Measurements from ENCODE around the gene C4orf51. TPM values are rescaled to one million over a fixed set of nuclear protein-coding genes. Genes with fewer than 3 reads are reported as not detected.

C4orf51 gene
- total and polyA plus RNA-seq, 2 donors (not counting 1 experiment from before 2014, with no cell fraction given) = not detected

DNA sequence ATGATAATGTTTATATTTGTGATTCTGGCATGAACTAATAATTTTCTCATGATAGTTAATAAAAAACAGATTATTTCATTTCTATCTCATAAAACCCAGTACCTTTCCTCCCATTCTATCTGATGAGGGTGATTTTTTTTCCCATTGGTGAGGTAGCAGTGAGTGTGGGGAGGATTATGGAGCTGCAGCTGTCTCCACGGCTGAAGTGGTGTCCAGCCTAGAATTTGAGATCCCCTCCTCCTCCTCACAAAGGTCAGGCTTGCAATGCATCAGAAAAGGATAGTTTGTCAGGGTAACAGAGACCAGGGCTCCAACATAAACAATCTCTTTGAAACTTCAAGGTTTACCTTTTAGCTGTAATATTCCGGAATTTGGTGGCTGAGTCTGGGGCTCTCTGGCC is 60.9 kb downstream of the C4orf51 start:
- H3K4me2 ChIP-seq (replicated peaks; ENCODE audit: low read depth, low read length, poor library complexity, severe bottlenecking) = no peak overlapping the region
- no peaks in the 10 kb centered on the region for H3K79me2 ChIP-seq (ENCODE audit: control insufficient read depth, insufficient read depth, low read length)
- H3K9me3 ChIP-seq (ENCODE audit: control extremely low read depth in 1 of 3, control insufficient read depth in 2 of 3, insufficient read depth in 1 of 3, low read length in 2 of 3) = peaks cover 0 to 3% (median 0%) of the 10 kb centered on the region in 3 donors
- no peak overlapping the region for H3K4me3 ChIP-seq (ENCODE audit: control extremely low read depth in 1 of 5, extremely low read depth in 1 of 5, insufficient read depth in 1 of 5, low read depth in 2 of 5, low read length in 4 of 5)
- Mint-ChIP-seq H3K4me1 (no peaks in the 10 kb centered on the region), H3K27ac (no peak overlapping the region), H3K9me3 (ENCODE audit: insufficient read depth) (no peaks in the 10 kb centered on the region), H3K4me3 (no peak overlapping the region), H3K27me3 (peaks cover 6% of the 10 kb centered on the region)
- TF ChIP-seq, protein P1, sequence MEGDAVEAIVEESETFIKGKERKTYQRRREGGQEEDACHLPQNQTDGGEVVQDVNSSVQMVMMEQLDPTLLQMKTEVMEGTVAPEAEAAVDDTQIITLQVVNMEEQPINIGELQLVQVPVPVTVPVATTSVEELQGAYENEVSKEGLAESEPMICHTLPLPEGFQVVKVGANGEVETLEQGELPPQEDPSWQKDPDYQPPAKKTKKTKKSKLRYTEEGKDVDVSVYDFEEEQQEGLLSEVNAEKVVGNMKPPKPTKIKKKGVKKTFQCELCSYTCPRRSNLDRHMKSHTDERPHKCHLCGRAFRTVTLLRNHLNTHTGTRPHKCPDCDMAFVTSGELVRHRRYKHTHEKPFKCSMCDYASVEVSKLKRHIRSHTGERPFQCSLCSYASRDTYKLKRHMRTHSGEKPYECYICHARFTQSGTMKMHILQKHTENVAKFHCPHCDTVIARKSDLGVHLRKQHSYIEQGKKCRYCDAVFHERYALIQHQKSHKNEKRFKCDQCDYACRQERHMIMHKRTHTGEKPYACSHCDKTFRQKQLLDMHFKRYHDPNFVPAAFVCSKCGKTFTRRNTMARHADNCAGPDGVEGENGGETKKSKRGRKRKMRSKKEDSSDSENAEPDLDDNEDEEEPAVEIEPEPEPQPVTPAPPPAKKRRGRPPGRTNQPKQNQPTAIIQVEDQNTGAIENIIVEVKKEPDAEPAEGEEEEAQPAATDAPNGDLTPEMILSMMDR (IDR thresholded peaks at IDR 0.05) = no peak
- TF ChIP-seq EZH2 (IDR thresholded peaks at IDR 0.05; ENCODE audit: borderline replicate concordance, insufficient read depth, low read depth, low read length, poor library complexity, severe bottlenecking) = no peak
- no peaks in the 10 kb centered on the region for H3K36me3 ChIP-seq (replicated peaks in 1 of 2; ENCODE audit: control extremely low read depth in 1 of 2, control insufficient read depth in 1 of 2, extremely low read depth in 1 of 2, insufficient read depth in 2 of 2, low read length in 1 of 2)
- no peaks in the 10 kb centered on the region for H3K4me1 ChIP-seq (ENCODE audit: control insufficient read depth in 2 of 2, insufficient read depth in 2 of 2, low read length in 2 of 2)
- peaks cover 0 to 3% (median 0%) of the 10 kb centered on the region in 4 experiments for H3K27me3 ChIP-seq (replicated peaks in 1 of 4; ENCODE audit: control extremely low read depth in 1 of 4, control insufficient read depth in 3 of 4, insufficient read depth in 4 of 4, low read length in 3 of 4)
- ChIA-PET CTCF (no interaction called here), POLR2A (no interaction called here)
- DNase-seq = no peak
- H2AFZ ChIP-seq (ENCODE audit: insufficient read depth, low read depth, low read length, poor library complexity, severe bottlenecking) = no peak overlapping the region
- no peak overlapping the region for H3K27ac ChIP-seq (ENCODE audit: low read length in 2 of 2)
- intact Hi-C loops (cut with micrococcal nuclease) = no loop called here
- WGBS (ENCODE audit: insufficient coverage) = no CpG with 5 or more reads among the region's 2 CpGs
- ATAC-seq (ENCODE audit: low read depth) = no peak
- H3K9ac ChIP-seq (ENCODE audit: low read length) = no peak overlapping the region
- no peaks in the 10 kb centered on the region for H4K20me1 ChIP-seq (ENCODE audit: control insufficient read depth, insufficient read depth, low read length, poor library complexity, severe bottlenecking)

GRCh38 chr4:145743641-145744040 is 63.7 kb downstream of the C4orf51 start:
- Histone ChIP-seq H3K4me2 (replicated peaks; ENCODE audit: low read depth, low read length, poor library complexity, severe bottlenecking) (no peak overlapping the region), H3K9me3 (ENCODE audit: control extremely low read depth in 1 of 3, control insufficient read depth in 2 of 3, insufficient read depth in 1 of 3, low read length in 2 of 3) (peaks cover 0 to 4% (median 0%) of the 10 kb centered on the region in 3 donors), H3K27ac (ENCODE audit: low read length in 2 of 2) (no peak overlapping the region), H3K27me3 (replicated peaks in 1 of 4; ENCODE audit: control extremely low read depth in 1 of 4, control insufficient read depth in 3 of 4, insufficient read depth in 4 of 4, low read length in 3 of 4) (peaks cover 0 to 3% (median 0%) of the 10 kb centered on the region in 4 experiments), H4K20me1 (ENCODE audit: control insufficient read depth, insufficient read depth, low read length, poor library complexity, severe bottlenecking) (no peaks in the 10 kb centered on the region), H3K9ac (ENCODE audit: low read length) (no peak overlapping the region), H3K4me1 (ENCODE audit: control insufficient read depth in 2 of 2, insufficient read depth in 2 of 2, low read length in 2 of 2) (no peaks in the 10 kb centered on the region), H3K79me2 (ENCODE audit: control insufficient read depth, insufficient read depth, low read length) (no peaks in the 10 kb centered on the region), H2AFZ (ENCODE audit: insufficient read depth, low read depth, low read length, poor library complexity, severe bottlenecking) (no peak overlapping the region), H3K4me3 (ENCODE audit: control extremely low read depth in 1 of 5, extremely low read depth in 1 of 5, insufficient read depth in 1 of 5, low read depth in 2 of 5, low read length in 4 of 5) (no peak overlapping the region), H3K36me3 (replicated peaks in 1 of 2; ENCODE audit: control extremely low read depth in 1 of 2, control insufficient read depth in 1 of 2, extremely low read depth in 1 of 2, insufficient read depth in 2 of 2, low read length in 1 of 2) (no peaks in the 10 kb centered on the region)
- TF ChIP-seq EZH2 (IDR thresholded peaks at IDR 0.05; ENCODE audit: borderline replicate concordance, insufficient read depth, low read depth, low read length, poor library complexity, severe bottlenecking) = no peak
- TF ChIP-seq, protein P1 (IDR thresholded peaks at IDR 0.05) = no peak
- Mint-ChIP-seq H3K4me1 (no peaks in the 10 kb centered on the region), H3K9me3 (ENCODE audit: insufficient read depth) (no peaks in the 10 kb centered on the region), H3K27ac (no peak overlapping the region), H3K4me3 (no peak overlapping the region), H3K27me3 (peaks cover 10% of the 10 kb centered on the region)
- DNase-seq = no peak
- intact Hi-C loops (cut with micrococcal nuclease) = no loop called here
- ChIA-PET CTCF (no interaction called here), POLR2A (no interaction called here)
- 100% methylated on average over 1 of the region's 2 CpGs for WGBS (ENCODE audit: insufficient coverage)
- ATAC-seq (ENCODE audit: low read depth) = no peak

Measured in B cell (primary cell).